ENCODE results near the gene NSMF.

NSMF gene

GRCh38 chr9:137491735-137492432 is 32.8 kb upstream of the NSMF start:
- DNase-seq, result no peak

- no peak for DNase-seq
These were observed 31.5 kb upstream of the NSMF start for GRCh38 chr9:137490532-137491186.

GRCh38 chr9:137488906-137489305 is 29.8 kb upstream of the NSMF start:
- DNase-seq, result no peak

- DNase-seq, result peak; percentile 38
These were observed 29.2 kb upstream of the NSMF start for GRCh38 chr9:137488327-137488653.

GRCh38 chr9:137487454-137488326 is 28.6 kb upstream of the NSMF start:
- DNase-seq, result peak; percentile 83

- no peak for DNase-seq
These were observed 27.7 kb upstream of the NSMF start for GRCh38 chr9:137486545-137487453.

GRCh38 chr9:137486141-137486490 is 27.0 kb upstream of the NSMF start:
- DNase-seq, result no peak

GRCh38 chr9:137485343-137486140 is 26.4 kb upstream of the NSMF start:
- DNase-seq, result no peak

- no peak for DNase-seq
These were observed 25.6 kb upstream of the NSMF start for GRCh38 chr9:137484551-137485315.

GRCh38 chr9:137482094-137482781 is 23.1 kb upstream of the NSMF start:
- no peak for DNase-seq

- DNase-seq, result no peak
These were observed 21.9 kb upstream of the NSMF start for GRCh38 chr9:137480686-137481683.

- no peak for DNase-seq
These were observed 21.0 kb upstream of the NSMF start for GRCh38 chr9:137479892-137480685.

- DNase-seq, result peak; percentile 31
These were observed 20.1 kb upstream of the NSMF start for GRCh38 chr9:137478962-137479861.

GRCh38 chr9:137478613-137478961 is 19.5 kb upstream of the NSMF start:
- DNase-seq, result no peak

- DNase-seq, result no peak
These were observed 18.9 kb upstream of the NSMF start for GRCh38 chr9:137477778-137478612.

- no peak for DNase-seq
These were observed 17.7 kb upstream of the NSMF start for GRCh38 chr9:137476856-137477255.
